ENCODE data around the gene MTMR12.
"Not testable (repeated sequence)": the region's sequence is repeated elsewhere in the genome, so short reads cannot be mapped to it uniquely, and the experiment has no call there.

Gene MTMR12

GRCh38 chr5:32325062-32325461, 12.3 kb upstream of the MTMR12 start:
- DNase-seq, result peak; percentile 68

- no peak for DNase-seq
These were observed 11.0 kb upstream of the MTMR12 start for GRCh38 chr5:32323741-32324140.

GRCh38 chr5:32322882-32323281, 10.1 kb upstream of the MTMR12 start:
- no peak for DNase-seq

- DNase-seq, result not testable (repeated sequence)
These were observed 9.0 kb upstream of the MTMR12 start for GRCh38 chr5:32321787-32322186.

GRCh38 chr5:32320576-32320975, 7.8 kb upstream of the MTMR12 start:
- no peak for DNase-seq

- no peak for DNase-seq
These were observed 7.3 kb upstream of the MTMR12 start for GRCh38 chr5:32319926-32320543.

- DNase-seq, result no peak
These were observed 6.7 kb upstream of the MTMR12 start for GRCh38 chr5:32319392-32319791.

- DNase-seq, result no peak
These were observed 4.3 kb upstream of the MTMR12 start for GRCh38 chr5:32317041-32317440.

- DNase-seq, result no peak
These were observed 2.7 kb upstream of the MTMR12 start for GRCh38 chr5:32315221-32316014.

GRCh38 chr5:32314658-32315057, 1.9 kb upstream of the MTMR12 start:
- no peak for DNase-seq

GRCh38 chr5:32314152-32314488, 1.4 kb upstream of the MTMR12 start:
- DNase-seq, result not testable (repeated sequence)

GRCh38 chr5:32312197-32312594, 543 bp downstream of the MTMR12 start:
- peak; percentile 75 for DNase-seq

GRCh38 chr5:32311404-32312196, 1.1 kb downstream of the MTMR12 start:
- no peak for DNase-seq

- DNase-seq, result no peak
These were observed 3.0 kb downstream of the MTMR12 start for GRCh38 chr5:32309761-32310160.

- no peak for DNase-seq
These were observed 3.8 kb downstream of the MTMR12 start for GRCh38 chr5:32308946-32309345.

GRCh38 chr5:32307769-32308194, 5.0 kb downstream of the MTMR12 start:
- DNase-seq, result no peak

GRCh38 chr5:32304622-32305021, 8.1 kb downstream of the MTMR12 start:
- DNase-seq, result no peak

- DNase-seq, result no peak
These were observed 9.0 kb downstream of the MTMR12 start for GRCh38 chr5:32303755-32304120.

GRCh38 chr5:32302835-32303754, 9.6 kb downstream of the MTMR12 start:
- DNase-seq, result no peak

GRCh38 chr5:32301891-32302290, 10.8 kb downstream of the MTMR12 start:
- DNase-seq, result no peak

- no peak for DNase-seq
These were observed 13.6 kb downstream of the MTMR12 start for GRCh38 chr5:32299059-32299677.

- no peak for DNase-seq
These were observed 14.7 kb downstream of the MTMR12 start for GRCh38 chr5:32298059-32298415.
